H9 (cell line): ENCODE measurements around the gene ATG13. TPM values are rescaled to one million over a fixed set of nuclear protein-coding genes. Genes with fewer than 3 reads are reported as not detected.
"Not testable (repeated sequence)": the region's sequence is repeated elsewhere in the genome, so short reads cannot be mapped to it uniquely, and the experiment has no call there.

Source experiments
- DNase-seq: peaks from one replicate; pipeline ENCODE4 v3.0.0-alpha.2; 2017
- H2AFZ ChIP-seq: one replicate; pipeline ENCODE4 v1.6.1; 2013; ENCODE audit warnings: mild to moderate bottlenecking, low read length, control low read depth, moderate library complexity
- H2AK5ac ChIP-seq: 2 replicates; pipeline ENCODE4 v1.6.1; 2013; ENCODE audit warnings: low read length, control low read depth, mixed read lengths; ENCODE audit not compliant: insufficient read length
- H2BK120ac ChIP-seq: one replicate; pipeline ENCODE4 v1.6.1; 2013; ENCODE audit warnings: low read depth, mild to moderate bottlenecking, low read length, control low read depth, inconsistent platforms; ENCODE audit not compliant: poor library complexity, severe bottlenecking
- H2BK12ac ChIP-seq: 2 replicates; pipeline ENCODE4 v1.6.1; 2013; ENCODE audit warnings: low read length, control low read depth, mixed read lengths, low read depth; ENCODE audit not compliant: insufficient read length
- H2BK15ac ChIP-seq: 2 replicates; pipeline ENCODE4 v1.6.1; 2013; ENCODE audit warnings: low read depth, low read length, control low read depth
- H2BK20ac ChIP-seq: one replicate; pipeline ENCODE4 v1.6.1; 2013; ENCODE audit warnings: low read depth, mild to moderate bottlenecking, low read length, control low read depth, inconsistent platforms; ENCODE audit not compliant: poor library complexity, severe bottlenecking
- H2BK5ac ChIP-seq: 2 replicates; pipeline ENCODE4 v1.6.1; 2013; ENCODE audit warnings: low read length, control low read depth, mixed read lengths; ENCODE audit not compliant: insufficient read length
- H3K14ac ChIP-seq: 2 replicates; pipeline ENCODE4 v1.6.1; 2013; ENCODE audit warnings: low read length, control low read depth; ENCODE audit not compliant: insufficient read depth
- H3K18ac ChIP-seq: 2 replicates; pipeline ENCODE4 v1.6.1; 2013; ENCODE audit warnings: low read depth, mild to moderate bottlenecking, mixed read lengths, low read length, control low read depth; ENCODE audit not compliant: insufficient read length
- H3K23ac ChIP-seq: 2 replicates; pipeline ENCODE4 v1.6.1; 2013; ENCODE audit warnings: low read length, control low read depth, mixed read lengths, low read depth; ENCODE audit not compliant: insufficient read length
- H3K23me2 ChIP-seq: 2 replicates; pipeline ENCODE4 v1.6.1; 2013; ENCODE audit warnings: low read depth, mild to moderate bottlenecking, mixed read lengths, low read length, control low read depth; ENCODE audit not compliant: insufficient read length, poor library complexity, severe bottlenecking
- H3K27ac ChIP-seq: 2 replicates; pipeline ENCODE4 v1.5.1; 2013; ENCODE audit warnings: low read length, control low read depth, mixed read lengths, low read depth; ENCODE audit not compliant: insufficient read length
- H3K27me3 ChIP-seq: 2 replicates; pipeline ENCODE4 v1.6.1; 2013; ENCODE audit warnings: low read length, control low read depth, inconsistent platforms; ENCODE audit not compliant: insufficient read depth
- H3K4ac ChIP-seq: 2 replicates; pipeline ENCODE4 v1.6.1; 2013; ENCODE audit warnings: low read depth, mild to moderate bottlenecking, control low read depth, inconsistent platforms, low read length, moderate library complexity
- H3K4me1 ChIP-seq: 2 replicates; pipeline ENCODE4 v1.6.1; 2013; ENCODE audit warnings: low read length, control low read depth, inconsistent platforms; ENCODE audit not compliant: insufficient read depth
- H3K4me2 ChIP-seq: 2 replicates; pipeline ENCODE4 v1.6.1; 2013; ENCODE audit warnings: low read length, control low read depth, mixed read lengths; ENCODE audit not compliant: insufficient read length, insufficient read depth
- H3K56ac ChIP-seq: 2 replicates; pipeline ENCODE4 v1.6.1; 2013; ENCODE audit warnings: low read depth, mild to moderate bottlenecking, mixed read lengths, low read length, control low read depth; ENCODE audit not compliant: insufficient read length
- H3K79me1 ChIP-seq: 2 replicates; pipeline ENCODE4 v1.6.1; 2013; ENCODE audit warnings: low read depth, mild to moderate bottlenecking, moderate library complexity, low read length, control low read depth, inconsistent platforms; ENCODE audit not compliant: insufficient read depth, poor library complexity, severe bottlenecking
- H3K79me2 ChIP-seq: 2 replicates; pipeline ENCODE4 v1.6.1; 2013; ENCODE audit warnings: low read length, control low read depth, inconsistent platforms; ENCODE audit not compliant: insufficient read depth
- H3K9ac ChIP-seq: 2 replicates; pipeline ENCODE4 v1.6.1; 2013; ENCODE audit warnings: low read length, control low read depth, mixed read lengths; ENCODE audit not compliant: insufficient read length; ENCODE audit errors: extremely low read depth
- H3K9me3 ChIP-seq: one replicate; pipeline ENCODE4 v1.6.1; 2013; ENCODE audit warnings: low read depth, low read length, inconsistent platforms; ENCODE audit not compliant: control insufficient read depth
- H3T11ph ChIP-seq: one replicate; pipeline ENCODE4 v1.6.1; 2013; ENCODE audit warnings: mild to moderate bottlenecking, low read length, control low read depth, inconsistent platforms
- H4K20me1 ChIP-seq: one replicate; pipeline ENCODE4 v1.6.1; 2013; ENCODE audit not compliant: control insufficient read depth, insufficient read length, insufficient read depth
- H4K5ac ChIP-seq: 2 replicates; pipeline ENCODE4 v1.6.1; 2013; ENCODE audit warnings: low read depth, mild to moderate bottlenecking, mixed read lengths, low read length, control low read depth; ENCODE audit not compliant: insufficient read length
- H4K8ac ChIP-seq: replicated peaks from 2 replicates; pipeline ENCODE4 v1.6.1; 2013; ENCODE audit warnings: low read length, control low read depth, mixed read lengths, low read depth; ENCODE audit not compliant: insufficient read length
- H4K91ac ChIP-seq: 2 replicates; pipeline ENCODE4 v1.6.1; 2013; ENCODE audit warnings: low read depth, mild to moderate bottlenecking, moderate library complexity, mixed read lengths, low read length, control low read depth; ENCODE audit not compliant: insufficient read length
- H3K27ac Mint-ChIP-seq, 3 experiments: 2 replicates in 2 of 3; 3 replicates in 1 of 3; pipeline ENCODE4 v1.8.0; 2020 to 2021; ENCODE audit warnings: mixed read lengths in 3 of 3, mild to moderate bottlenecking in 1 of 3, moderate library complexity in 1 of 3
- H3K27me3 Mint-ChIP-seq: 2 replicates; pipeline ENCODE4 v1.8.0; 2021; ENCODE audit warnings: low read depth, mild to moderate bottlenecking, moderate library complexity, mixed read lengths
- H3K36me3 Mint-ChIP-seq, 3 experiments: 2 replicates in 2 of 3; 3 replicates in 1 of 3; pipeline ENCODE4 v1.8.0; 2020 to 2021; ENCODE audit warnings: low read depth in 3 of 3, mixed read lengths in 3 of 3; ENCODE audit not compliant: insufficient read depth in 1 of 3
- H3K4me1 Mint-ChIP-seq, 2 experiments: 2 replicates each; pipeline ENCODE4 v1.8.0; 2020; ENCODE audit warnings: mixed read lengths in 2 of 2
- H3K4me3 Mint-ChIP-seq, 2 experiments: 2 replicates in 1 of 2; 3 replicates in 1 of 2; pipeline ENCODE4 v1.8.0; 2020 to 2021; ENCODE audit warnings: mild to moderate bottlenecking in 2 of 2, mixed read lengths in 2 of 2, moderate library complexity in 1 of 2
- H3K9me3 Mint-ChIP-seq, 2 experiments: 2 replicates in 1 of 2; 3 replicates in 1 of 2; pipeline ENCODE4 v1.8.0; 2020; ENCODE audit warnings: mild to moderate bottlenecking in 2 of 2, mixed read lengths in 2 of 2, moderate library complexity in 1 of 2
- CTCF ChIP-seq: fragments of 200-600 bp; sonication (generic); conservative IDR thresholded peaks from 3 replicates; pipeline ENCODE4 v1.8.0; 2021; ENCODE audit warnings: antibody characterized with exemption, mild to moderate bottlenecking
- WGBS: extraction: QIAGEN DNeasy Blood & Tissue Kit; methylation state at CpG from one replicate; pipeline ENCODE4 v1.1.7; 2013; ENCODE audit warnings: missing lambda C conversion rate, low lambda C conversion rate, mixed read lengths; ENCODE audit not compliant: insufficient read length; ENCODE audit errors: extremely low coverage; 5-methylcytosine and 5-hydroxymethylcytosine counted together
- total RNA-seq: library from RNA; stranded (reverse); gene quantifications from 2 replicates; pipeline ENCODE4 v1.2.1, GENCODE V29; 2021

The ATG13 gene
- total RNA-seq, 1 experiment from 2014 or later, result 79.1 TPM

- no peak overlapping the region for H3K18ac ChIP-seq
- H4K91ac ChIP-seq, result no peak overlapping the region
- no peak overlapping the region for H2AFZ ChIP-seq
- Mint-ChIP-seq H3K4me3 (no peak overlapping the region), H3K4me1 (peaks cover 6 to 8% of the 10 kb centered on the region in 2 experiments), H3K27ac (no peak overlapping the region), H3K9me3 (peaks cover 4 to 5% of the 10 kb centered on the region in 2 experiments; a peak in 3 of 5 replicates), H3K27me3 (no peaks in the 10 kb centered on the region), H3K36me3 (peaks cover 4 to 10% (median 9%) of the 10 kb centered on the region in 3 experiments; a peak in 5 of 7 replicates)
- no peak overlapping the region for H2BK15ac ChIP-seq
- no peak overlapping the region for H2BK120ac ChIP-seq
- H3K14ac ChIP-seq, result no peak overlapping the region
- 0 out of 2 replicates have a peak, but pooled peaks cover 2% of the 10 kb centered on the region for H3K4me1 ChIP-seq
- H2BK5ac ChIP-seq, result no peak overlapping the region
- H2BK20ac ChIP-seq, result no peak overlapping the region
- no peak overlapping the region for H3T11ph ChIP-seq
- H3K79me1 ChIP-seq, result peaks cover 4% of the 10 kb centered on the region
- no peak overlapping the region for H2BK12ac ChIP-seq
- TF ChIP-seq CTCF, result no peak
- no peak overlapping the region for H3K9ac ChIP-seq
- no peak overlapping the region for H3K27ac ChIP-seq
- H3K23ac ChIP-seq, result no peak overlapping the region
- no peaks in the 10 kb centered on the region for H3K27me3 ChIP-seq
- H3K4me2 ChIP-seq, result no peak overlapping the region
- H3K79me2 ChIP-seq, result peaks cover 5% of the 10 kb centered on the region; the same call in 1 of the 2 replicates
- H4K8ac ChIP-seq, result no peak overlapping the region
- no CpG with 5 or more reads among the region's 5 CpGs for WGBS
- H4K5ac ChIP-seq, result no peak overlapping the region
- H4K20me1 ChIP-seq, result no peaks in the 10 kb centered on the region
- no peaks in the 10 kb centered on the region for H3K9me3 ChIP-seq
- no peak overlapping the region for H2AK5ac ChIP-seq
- H3K4ac ChIP-seq, result no peak overlapping the region
- H3K56ac ChIP-seq, result no peak overlapping the region
- no peak for DNase-seq
- no peaks in the 10 kb centered on the region for H3K23me2 ChIP-seq
Measured at GRCh38 chr11:46582588-46582987, 34.8 kb upstream of the ATG13 start.

- DNase-seq, H3K9me3 ChIP-seq, H3K4ac ChIP-seq, H3K14ac ChIP-seq, H3K27ac Mint-ChIP-seq, H4K91ac ChIP-seq, H3K27ac ChIP-seq, H3K23ac ChIP-seq, H4K20me1 ChIP-seq, H3K79me1 ChIP-seq, H2AK5ac ChIP-seq, H2AFZ ChIP-seq, H3K4me2 ChIP-seq, H2BK120ac ChIP-seq, H3K9me3 Mint-ChIP-seq, H3K79me2 ChIP-seq, H2BK15ac ChIP-seq, H3K4me3 Mint-ChIP-seq, H3K9ac ChIP-seq, H2BK20ac ChIP-seq, H3K4me1 Mint-ChIP-seq, H4K8ac ChIP-seq, H3T11ph ChIP-seq, H3K56ac ChIP-seq, H3K27me3 ChIP-seq, H3K4me1 ChIP-seq, H4K5ac ChIP-seq, H3K23me2 ChIP-seq, H3K36me3 Mint-ChIP-seq, H2BK12ac ChIP-seq, H3K18ac ChIP-seq, H2BK5ac ChIP-seq, H3K27me3 Mint-ChIP-seq: not testable (repeated sequence)
- no CpG with 5 or more reads among the region's 1 CpG for WGBS
Measured at GRCh38 chr11:46583513-46583912, 33.8 kb upstream of the ATG13 start.
